ENCODE data around the gene ACOD1.

GRCh38 chr13:76967031-76967430 lies 18.7 kb downstream of the ACOD1 start:
- TF ChIP-seq, protein P1, sequence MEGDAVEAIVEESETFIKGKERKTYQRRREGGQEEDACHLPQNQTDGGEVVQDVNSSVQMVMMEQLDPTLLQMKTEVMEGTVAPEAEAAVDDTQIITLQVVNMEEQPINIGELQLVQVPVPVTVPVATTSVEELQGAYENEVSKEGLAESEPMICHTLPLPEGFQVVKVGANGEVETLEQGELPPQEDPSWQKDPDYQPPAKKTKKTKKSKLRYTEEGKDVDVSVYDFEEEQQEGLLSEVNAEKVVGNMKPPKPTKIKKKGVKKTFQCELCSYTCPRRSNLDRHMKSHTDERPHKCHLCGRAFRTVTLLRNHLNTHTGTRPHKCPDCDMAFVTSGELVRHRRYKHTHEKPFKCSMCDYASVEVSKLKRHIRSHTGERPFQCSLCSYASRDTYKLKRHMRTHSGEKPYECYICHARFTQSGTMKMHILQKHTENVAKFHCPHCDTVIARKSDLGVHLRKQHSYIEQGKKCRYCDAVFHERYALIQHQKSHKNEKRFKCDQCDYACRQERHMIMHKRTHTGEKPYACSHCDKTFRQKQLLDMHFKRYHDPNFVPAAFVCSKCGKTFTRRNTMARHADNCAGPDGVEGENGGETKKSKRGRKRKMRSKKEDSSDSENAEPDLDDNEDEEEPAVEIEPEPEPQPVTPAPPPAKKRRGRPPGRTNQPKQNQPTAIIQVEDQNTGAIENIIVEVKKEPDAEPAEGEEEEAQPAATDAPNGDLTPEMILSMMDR (IDR thresholded peaks at IDR 0.05), result no peak
- no peak for TF ChIP-seq POLR2A (IDR thresholded peaks at IDR 0.05)
